GM12801 (cell line): ENCODE measurements around the gene MPHOSPH8.

Experiments used
- CTCF ChIP-seq: IDR thresholded peaks from one replicate; pipeline ENCODE4 v1.5.1; 2011; ENCODE audit warnings: control low read depth; ENCODE audit not compliant: insufficient read length; ENCODE audit errors: extremely low read depth

MPHOSPH8 gene

GRCh38 chr13:19633479-19634255 is at the start of gene MPHOSPH8:
Gene MPHOSPH8, plus strand, starts transcription at chr13:19633659. Its CDS starts 90 bp downstream, at chr13:19633749.
- no peak for TF ChIP-seq CTCF

GRCh38 chr13:19586904-19587634 is 46.4 kb upstream of the MPHOSPH8 start:
- TF ChIP-seq CTCF, result no peak

GRCh38 chr13:19587635-19588300 is 45.7 kb upstream of the MPHOSPH8 start:
- TF ChIP-seq CTCF, result no peak

- TF ChIP-seq CTCF, result no peak
Measured at GRCh38 chr13:19589312-19589711, 44.1 kb upstream of the MPHOSPH8 start.

- TF ChIP-seq CTCF, result no peak
Measured at GRCh38 chr13:19590423-19590822, 43.0 kb upstream of the MPHOSPH8 start.

- no peak for TF ChIP-seq CTCF
Measured at GRCh38 chr13:19591864-19592263, 41.6 kb upstream of the MPHOSPH8 start.

- TF ChIP-seq CTCF, result no peak
Measured at GRCh38 chr13:19592657-19593180, 40.7 kb upstream of the MPHOSPH8 start.
